Uterine smooth muscle cell (primary cell): Measurements from ENCODE around the gene EMC9. TPM values are rescaled to one million over a fixed set of nuclear protein-coding genes. Genes with fewer than 3 reads are reported as not detected.

Experiments used
- total RNA-seq: library from RNA; depleted of rRNA; stranded (reverse); fragments of >200 nt; gene quantifications from 2 replicates; pipeline ENCODE4 v1.2.3, GENCODE V29; 2014

Gene EMC9
- 20.0 and 34.6 TPM in 2 replicates for total RNA-seq

GRCh38 chr14:24141097-24141880 is at the start of gene EMC9:
TSS of gene EMC9 (minus strand) at chr14:24141591. CDS start at chr14:24141304, 287 bp downstream.

GRCh38 chr14:24188251-24189058 is 47.1 kb upstream of the EMC9 start, which contains the start of gene IPO4:
TSS of gene IPO4 (minus strand) at chr14:24188816. CDS start at chr14:24188787, 29 bp downstream.

GRCh38 chr14:24171422-24172260 is 30.2 kb upstream of the EMC9 start, which contains the start of gene REC8:
TSS of gene REC8 (plus strand) at chr14:24172080. CDS start at chr14:24172553, 473 bp downstream.

GRCh38 chr14:24160850-24161804 is 19.7 kb upstream of the EMC9 start, which contains the start of gene IRF9:
TSS of gene IRF9 (plus strand) at chr14:24161265. CDS start at chr14:24162145, 880 bp downstream.

GRCh38 chr14:24146978-24147760 is 5.8 kb upstream of the EMC9 start, which contains the start of gene RNF31:
TSS of gene RNF31 (plus strand) at chr14:24147498. CDS start at chr14:24147699, 201 bp downstream.

GRCh38 chr14:24146453-24146977 is 5.1 kb upstream of the EMC9 start, which contains the start of gene PSME2:
TSS of gene PSME2 (minus strand) at chr14:24146610. CDS start at chr14:24146581, 29 bp downstream.

GRCh38 chr14:24135834-24136683 is 5.3 kb downstream of the EMC9 start, which contains the start of gene PSME1:
TSS of gene PSME1 (plus strand) at chr14:24136194. CDS start at chr14:24136263, 69 bp downstream.

GRCh38 chr14:24130380-24130716 is 11.0 kb downstream of the EMC9 start, which contains the start of gene FITM1:
TSS of gene FITM1 (plus strand) at chr14:24130659. CDS start at chr14:24131564, 905 bp downstream.

GRCh38 chr14:24114532-24115421 is 26.6 kb downstream of the EMC9 start, which contains the start of the genes DCAF11 and NRL:
TSS of gene DCAF11 (plus strand) at chr14:24114777. CDS start at chr14:24115595, 818 bp downstream.
TSS of gene NRL (minus strand) at chr14:24114949. CDS start at chr14:24082848, 32,101 bp downstream.

GRCh38 chr14:24093901-24094840 is 47.2 kb downstream of the EMC9 start, which contains the start of gene PCK2:
TSS of gene PCK2 (plus strand) at chr14:24094311. CDS start at chr14:24094406, 95 bp downstream.

Other genes starting within 250 kb of the EMC9 start
- gene DHRS4, start 187.8 kb downstream of the EMC9 start, total RNA-seq = 31.2 and 47.7 TPM in 2 replicates
- gene DHRS4L2, start 152.7 kb downstream of the EMC9 start, total RNA-seq = 11.6 and 14.9 TPM in 2 replicates
- gene CARMIL3, start 89.6 kb downstream of the EMC9 start, total RNA-seq = under 0.01 and 0.12 TPM in 2 replicates
- gene CPNE6, start 70.0 kb downstream of the EMC9 start, total RNA-seq = not detected in 2 replicates
- gene PCK2, start 47.3 kb downstream of the EMC9 start, total RNA-seq = 40.1 and 60.2 TPM in 2 replicates
- 56.0 and 64.2 TPM in 2 replicates for gene DCAF11, start 26.8 kb downstream of the EMC9 start, total RNA-seq
- 0.55 and 1.00 TPM in 2 replicates for gene NRL, start 26.6 kb downstream of the EMC9 start, total RNA-seq
- 0.37 TPM in 1 of 2 replicates, not detected in the other for gene FITM1, start 10.9 kb downstream of the EMC9 start, total RNA-seq
- 69.7 and 121 TPM in 2 replicates for gene PSME1, start 5.4 kb downstream of the EMC9 start, total RNA-seq
- 111 and 120 TPM in 2 replicates for gene PSME2, start 5.0 kb upstream of the EMC9 start, total RNA-seq
- 40.7 and 44.7 TPM in 2 replicates for gene RNF31, start 5.9 kb upstream of the EMC9 start, total RNA-seq
- 68.6 and 80.1 TPM in 2 replicates for gene IRF9, start 19.7 kb upstream of the EMC9 start, total RNA-seq
- gene REC8, start 30.5 kb upstream of the EMC9 start, total RNA-seq = 0.87 and 1.1 TPM in 2 replicates
- gene IPO4, start 47.2 kb upstream of the EMC9 start, total RNA-seq = 47.9 and 71.6 TPM in 2 replicates
- 74.9 and 79.5 TPM in 2 replicates for gene TM9SF1, start 53.9 kb upstream of the EMC9 start, total RNA-seq
- gene TSSK4, start 64.1 kb upstream of the EMC9 start, total RNA-seq = 0.11 TPM in 1 of 2 replicates, not detected in the other
- 32.7 and 38.6 TPM in 2 replicates for gene CHMP4A, start 71.9 kb upstream of the EMC9 start, total RNA-seq
- 18.9 and 23.2 TPM in 2 replicates for gene MDP1, start 74.5 kb upstream of the EMC9 start, total RNA-seq
- 163 and 222 TPM in 2 replicates for gene NEDD8, start 90.8 kb upstream of the EMC9 start, total RNA-seq
- gene GMPR2, start 91.3 kb upstream of the EMC9 start, total RNA-seq = 57.1 and 69.0 TPM in 2 replicates
- 59.9 and 69.5 TPM in 2 replicates for gene TINF2, start 101.0 kb upstream of the EMC9 start, total RNA-seq
- 0.25 and 0.55 TPM in 2 replicates for gene TGM1, start 121.6 kb upstream of the EMC9 start, total RNA-seq
- 17.9 and 28.6 TPM in 2 replicates for gene RABGGTA, start 130.0 kb upstream of the EMC9 start, total RNA-seq
- 13.3 and 19.2 TPM in 2 replicates for gene DHRS1, start 158.2 kb upstream of the EMC9 start, total RNA-seq
- gene NOP9, start 158.3 kb upstream of the EMC9 start, total RNA-seq = 22.6 and 29.0 TPM in 2 replicates
- gene CIDEB, start 166.4 kb upstream of the EMC9 start, total RNA-seq = 1.6 and 2.9 TPM in 2 replicates
- 3.7 and 3.8 TPM in 2 replicates for gene LTB4R2, start 168.5 kb upstream of the EMC9 start, total RNA-seq
- gene LTB4R, start 169.9 kb upstream of the EMC9 start, total RNA-seq = 1.2 and 1.5 TPM in 2 replicates
- gene ADCY4, start 193.5 kb upstream of the EMC9 start, total RNA-seq = 5.1 and 8.1 TPM in 2 replicates
- 0.50 and 1.00 TPM in 2 replicates for gene RIPK3, start 198.4 kb upstream of the EMC9 start, total RNA-seq
- 62.5 and 76.2 TPM in 2 replicates for gene NFATC4, start 226.6 kb upstream of the EMC9 start, total RNA-seq